Measurements from ENCODE around the gene SPATS1. TPM values are rescaled to one million over a fixed set of nuclear protein-coding genes. Genes with fewer than 3 reads are reported as not detected.

Gene SPATS1
- total and polyA plus RNA-seq, 4 donors, result 1.2 to 4.4 (median 2.3) TPM

- H3K27ac ChIP-seq (ENCODE audit: low read depth in 1 of 2, low read length in 1 of 2), result no peak overlapping the region
- no peak for DNase-seq
- 86 to 87% methylated on average over 5 of the region's 5 CpGs for WGBS, 2 donors
Observed at GRCh38 chr6:44305200-44305725, 37.2 kb upstream of the SPATS1 start.

GRCh38 chr6:44306710-44307109 is 35.7 kb upstream of the SPATS1 start:
- TF ChIP-seq, protein P1, sequence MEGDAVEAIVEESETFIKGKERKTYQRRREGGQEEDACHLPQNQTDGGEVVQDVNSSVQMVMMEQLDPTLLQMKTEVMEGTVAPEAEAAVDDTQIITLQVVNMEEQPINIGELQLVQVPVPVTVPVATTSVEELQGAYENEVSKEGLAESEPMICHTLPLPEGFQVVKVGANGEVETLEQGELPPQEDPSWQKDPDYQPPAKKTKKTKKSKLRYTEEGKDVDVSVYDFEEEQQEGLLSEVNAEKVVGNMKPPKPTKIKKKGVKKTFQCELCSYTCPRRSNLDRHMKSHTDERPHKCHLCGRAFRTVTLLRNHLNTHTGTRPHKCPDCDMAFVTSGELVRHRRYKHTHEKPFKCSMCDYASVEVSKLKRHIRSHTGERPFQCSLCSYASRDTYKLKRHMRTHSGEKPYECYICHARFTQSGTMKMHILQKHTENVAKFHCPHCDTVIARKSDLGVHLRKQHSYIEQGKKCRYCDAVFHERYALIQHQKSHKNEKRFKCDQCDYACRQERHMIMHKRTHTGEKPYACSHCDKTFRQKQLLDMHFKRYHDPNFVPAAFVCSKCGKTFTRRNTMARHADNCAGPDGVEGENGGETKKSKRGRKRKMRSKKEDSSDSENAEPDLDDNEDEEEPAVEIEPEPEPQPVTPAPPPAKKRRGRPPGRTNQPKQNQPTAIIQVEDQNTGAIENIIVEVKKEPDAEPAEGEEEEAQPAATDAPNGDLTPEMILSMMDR (IDR thresholded peaks at IDR 0.05; ENCODE audit: control extremely low read depth, extremely low read depth), result no peak
- WGBS, 2 donors, result 94 to 95% methylated on average over 8 of the region's 8 CpGs

More at GRCh38 chr6:44305200-44305725, 37.2 kb upstream of the SPATS1 start:
- no peak for ATAC-seq (ENCODE audit: insufficient read depth, low FRiP score)
- no peak overlapping the region for H3K9ac ChIP-seq (ENCODE audit: insufficient read depth in 1 of 2, low read length in 2 of 2)
- peaks cover 0 to 84% (median 53%) of the 10 kb centered on the region in 4 donors for H3K36me3 ChIP-seq (ENCODE audit: control insufficient read depth in 4 of 4, insufficient read depth in 4 of 4, low read length in 4 of 4)
- no peaks in the 10 kb centered on the region for H3K27me3 ChIP-seq (ENCODE audit: control insufficient read depth in 3 of 3, insufficient read depth in 3 of 3, low read length in 2 of 3)
- H3K4me1 ChIP-seq (ENCODE audit: control insufficient read depth in 5 of 5, insufficient read depth in 5 of 5, low read length in 5 of 5), result no peaks in the 10 kb centered on the region
- peaks cover 0 to 2% (median 0%) of the 10 kb centered on the region in 4 donors for H3K9me3 ChIP-seq (ENCODE audit: control insufficient read depth in 4 of 4, insufficient read depth in 3 of 4, low read length in 3 of 4)
- no peak overlapping the region for H3K4me3 ChIP-seq
- TF ChIP-seq, protein P1 (IDR thresholded peaks at IDR 0.05; ENCODE audit: control extremely low read depth, extremely low read depth), result no peak

DNA sequence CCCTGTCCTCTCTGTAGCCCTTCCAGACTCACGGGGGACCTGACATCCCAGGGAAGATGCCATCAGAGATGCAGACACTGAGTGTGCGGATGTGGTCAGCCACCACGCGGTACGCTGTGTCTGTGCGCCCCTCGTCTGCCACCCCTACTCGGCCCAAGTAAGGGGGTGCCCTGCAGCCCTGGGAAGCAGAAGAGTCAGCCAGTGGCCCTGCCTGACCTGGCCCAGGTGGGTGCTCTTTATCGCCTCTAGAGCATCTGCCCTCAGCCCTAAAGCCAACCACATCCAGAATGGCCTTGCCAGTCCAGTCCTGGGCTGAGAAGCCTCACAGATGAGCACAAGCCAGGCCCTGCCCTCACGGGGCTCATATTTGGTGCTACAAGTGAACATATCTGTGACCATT is 35.2 kb upstream of the SPATS1 start:
- ATAC-seq (ENCODE audit: insufficient read depth, low FRiP score) (no peak), DNase-seq (no peak)
- Histone ChIP-seq H3K9ac (ENCODE audit: insufficient read depth in 1 of 2, low read length in 2 of 2) (no peak overlapping the region), H3K27ac (ENCODE audit: low read depth in 1 of 2, low read length in 1 of 2) (no peak overlapping the region), H3K27me3 (ENCODE audit: control insufficient read depth in 3 of 3, insufficient read depth in 3 of 3, low read length in 2 of 3) (no peaks in the 10 kb centered on the region), H3K4me1 (ENCODE audit: control insufficient read depth in 5 of 5, insufficient read depth in 5 of 5, low read length in 5 of 5) (peaks cover 0 to 4% (median 1%) of the 10 kb centered on the region in 5 donors), H3K4me3 (no peak overlapping the region), H3K9me3 (ENCODE audit: control insufficient read depth in 4 of 4, insufficient read depth in 3 of 4, low read length in 3 of 4) (no peaks in the 10 kb centered on the region), H3K36me3 (ENCODE audit: control insufficient read depth in 4 of 4, insufficient read depth in 4 of 4, low read length in 4 of 4) (peaks cover 0 to 72% (median 53%) of the 10 kb centered on the region in 4 donors)
- WGBS, 2 donors, result 96% methylated on average over 10 of the region's 10 CpGs
- TF ChIP-seq, protein P1 (IDR thresholded peaks at IDR 0.05; ENCODE audit: control extremely low read depth, extremely low read depth), result no peak

More at GRCh38 chr6:44306710-44307109, 35.7 kb upstream of the SPATS1 start:
- Histone ChIP-seq H3K9me3 (ENCODE audit: control insufficient read depth in 4 of 4, insufficient read depth in 3 of 4, low read length in 3 of 4) (peaks cover 0 to 2% (median 0%) of the 10 kb centered on the region in 4 donors), H3K27me3 (ENCODE audit: control insufficient read depth in 3 of 3, insufficient read depth in 3 of 3, low read length in 2 of 3) (no peaks in the 10 kb centered on the region), H3K36me3 (ENCODE audit: control insufficient read depth in 4 of 4, insufficient read depth in 4 of 4, low read length in 4 of 4) (peaks cover 0 to 77% (median 55%) of the 10 kb centered on the region in 4 donors), H3K4me1 (ENCODE audit: control insufficient read depth in 5 of 5, insufficient read depth in 5 of 5, low read length in 5 of 5) (no peaks in the 10 kb centered on the region), H3K4me3 (no peak overlapping the region), H3K9ac (ENCODE audit: insufficient read depth in 1 of 2, low read length in 2 of 2) (no peak overlapping the region), H3K27ac (ENCODE audit: low read depth in 1 of 2, low read length in 1 of 2) (no peak overlapping the region)
- ATAC-seq (ENCODE audit: insufficient read depth, low FRiP score) (no peak), DNase-seq (no peak)

DNA sequence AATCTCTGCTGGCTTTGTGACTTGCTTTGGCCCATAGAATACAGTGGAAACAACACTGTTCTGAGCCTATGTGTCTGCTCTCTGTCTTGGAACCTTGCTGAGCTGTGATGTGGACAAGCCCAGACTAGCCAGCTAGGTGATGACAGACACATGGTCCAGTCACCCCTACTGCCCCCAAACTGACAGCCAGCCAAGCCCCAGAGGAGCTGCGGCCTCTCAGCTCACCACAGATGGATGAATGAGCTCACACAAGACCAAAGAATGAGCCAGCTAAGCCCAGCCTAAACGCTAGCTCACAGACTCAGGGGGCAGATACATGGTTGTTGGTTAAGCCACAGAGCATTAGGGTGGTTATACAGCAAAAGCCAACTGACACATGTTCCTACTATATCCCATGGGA is 33.4 kb upstream of the SPATS1 start:
- 83 to 93% methylated on average over 2 of the region's 2 CpGs for WGBS, 2 donors
- Histone ChIP-seq H3K4me3 (no peak overlapping the region), H3K4me1 (ENCODE audit: control insufficient read depth in 5 of 5, insufficient read depth in 5 of 5, low read length in 5 of 5) (peaks cover 0 to 9% (median 3%) of the 10 kb centered on the region in 5 donors), H3K27ac (ENCODE audit: low read depth in 1 of 2, low read length in 1 of 2) (no peak overlapping the region), H3K9me3 (ENCODE audit: control insufficient read depth in 4 of 4, insufficient read depth in 3 of 4, low read length in 3 of 4) (no peaks in the 10 kb centered on the region), H3K36me3 (ENCODE audit: control insufficient read depth in 4 of 4, insufficient read depth in 4 of 4, low read length in 4 of 4) (peaks cover 0 to 53% (median 39%) of the 10 kb centered on the region in 4 donors), H3K9ac (ENCODE audit: insufficient read depth in 1 of 2, low read length in 2 of 2) (no peak overlapping the region), H3K27me3 (ENCODE audit: control insufficient read depth in 3 of 3, insufficient read depth in 3 of 3, low read length in 2 of 3) (no peaks in the 10 kb centered on the region)
- DNase-seq (no peak), ATAC-seq (ENCODE audit: insufficient read depth, low FRiP score) (no peak)
- TF ChIP-seq, protein P1 (IDR thresholded peaks at IDR 0.05; ENCODE audit: control extremely low read depth, extremely low read depth), result no peak

Data from lung (tissue), 12 donors.